Mesodermal cell (in vitro differentiated cells): ENCODE results near the gene PRDM5.

Experiments
- H3K27ac ChIP-seq: 2 replicates; pipeline ENCODE4 v1.7.0; 2013; ENCODE audit warnings: mild to moderate bottlenecking, low read depth, low read length, moderate library complexity; ENCODE audit not compliant: severe bottlenecking
- H3K36me3 ChIP-seq: 2 replicates; pipeline ENCODE4 v1.7.1; 2013; ENCODE audit warnings: mild to moderate bottlenecking, low read length, moderate library complexity; ENCODE audit not compliant: control insufficient read depth, insufficient read depth
- H3K4me1 ChIP-seq: one replicate; pipeline ENCODE4 v1.7.1; 2013; ENCODE audit warnings: mild to moderate bottlenecking, low read length; ENCODE audit not compliant: insufficient read depth, control insufficient read depth, poor library complexity, severe bottlenecking
- H3K4me3 ChIP-seq: 2 replicates; pipeline ENCODE4 v1.7.0; 2013; ENCODE audit warnings: low read length, control low read depth, mild to moderate bottlenecking; ENCODE audit not compliant: insufficient read depth, poor library complexity, severe bottlenecking; ENCODE audit errors: extremely low read depth
- H3K9me3 ChIP-seq: 2 replicates; pipeline ENCODE4 v1.7.1; 2013; ENCODE audit warnings: mild to moderate bottlenecking, low read length, moderate library complexity; ENCODE audit not compliant: control insufficient read depth
- WGBS, 2 experiments: methylation state at CpG; one replicate each; pipeline ENCODE4 v1.1.5; 2013; ENCODE audit warnings: missing lambda C conversion rate in 2 of 2; ENCODE audit not compliant: insufficient coverage in 2 of 2; 5-methylcytosine and 5-hydroxymethylcytosine counted together

PRDM5 gene

GRCh38 chr4:120839974-120840751, 82.4 kb downstream of the PRDM5 start:
- Histone ChIP-seq H3K36me3 (no peaks in the 10 kb centered on the region), H3K4me1 (no peaks in the 10 kb centered on the region), H3K9me3 (no peaks in the 10 kb centered on the region), H3K27ac (no peak overlapping the region), H3K4me3 (no peak overlapping the region)
- WGBS, 2 experiments: 95 to 96% methylated on average over 13 to 15 of the region's 18 CpGs

- 87 to 100% methylated on average over 3 to 8 of the region's 8 CpGs for WGBS, 2 experiments
- H3K4me3 ChIP-seq: no peak overlapping the region
- no peaks in the 10 kb centered on the region for H3K9me3 ChIP-seq
- H3K36me3 ChIP-seq: no peaks in the 10 kb centered on the region
- H3K4me1 ChIP-seq: no peaks in the 10 kb centered on the region
- H3K27ac ChIP-seq: no peak overlapping the region
Measured at GRCh38 chr4:120839334-120839973, 83.1 kb downstream of the PRDM5 start.

GRCh38 chr4:120838784-120839183, 83.7 kb downstream of the PRDM5 start:
- Histone ChIP-seq H3K4me1 (no peaks in the 10 kb centered on the region), H3K36me3 (no peaks in the 10 kb centered on the region), H3K4me3 (no peak overlapping the region), H3K9me3 (peaks cover 7% of the 10 kb centered on the region), H3K27ac (no peak overlapping the region)
- WGBS, 2 experiments: 96 to 97% methylated on average over 5 of the region's 5 CpGs

GRCh38 chr4:120837656-120838055, 84.9 kb downstream of the PRDM5 start:
- peaks cover 9% of the 10 kb centered on the region for H3K9me3 ChIP-seq
- H3K27ac ChIP-seq: no peak overlapping the region
- no CpG with 5 or more reads among the region's 1 CpG for WGBS, 2 experiments
- H3K36me3 ChIP-seq: no peaks in the 10 kb centered on the region
- H3K4me3 ChIP-seq: no peak overlapping the region
- no peaks in the 10 kb centered on the region for H3K4me1 ChIP-seq

GRCh38 chr4:120835342-120835741, 87.2 kb downstream of the PRDM5 start:
- no peak overlapping the region for H3K27ac ChIP-seq
- peaks cover 9% of the 10 kb centered on the region for H3K9me3 ChIP-seq
- no peaks in the 10 kb centered on the region for H3K36me3 ChIP-seq
- H3K4me3 ChIP-seq: no peak overlapping the region
- H3K4me1 ChIP-seq: no peaks in the 10 kb centered on the region
- WGBS, 2 experiments: 100% methylated on average over 1 of the region's 1 CpG

GRCh38 chr4:120830204-120830603, 92.3 kb downstream of the PRDM5 start:
- Histone ChIP-seq H3K27ac (no peak overlapping the region), H3K4me3 (no peak overlapping the region), H3K4me1 (peaks cover 5% of the 10 kb centered on the region), H3K9me3 (peaks cover 9% of the 10 kb centered on the region), H3K36me3 (no peaks in the 10 kb centered on the region)
- WGBS, 2 experiments: 95 to 100% methylated on average over 3 to 5 of the region's 7 CpGs

- H3K27ac ChIP-seq: no peak overlapping the region
Measured at GRCh38 chr4:120829113-120829831, 93.3 kb downstream of the PRDM5 start.

GRCh38 chr4:120826853-120827252, 95.7 kb downstream of the PRDM5 start:
- no peak overlapping the region for H3K27ac ChIP-seq
- WGBS, 2 experiments: 60 to 86% methylated on average over 1 of the region's 6 CpGs

More at GRCh38 chr4:120829113-120829831, 93.3 kb downstream of the PRDM5 start:
- H3K4me3 ChIP-seq: no peak overlapping the region
- H3K36me3 ChIP-seq: no peaks in the 10 kb centered on the region
- 70 to 77% methylated on average over 3 of the region's 4 CpGs for WGBS, 2 experiments
- peaks cover 5% of the 10 kb centered on the region for H3K4me1 ChIP-seq
- H3K9me3 ChIP-seq: peaks cover 7% of the 10 kb centered on the region

GRCh38 chr4:120826449-120826848, 96.1 kb downstream of the PRDM5 start:
- no peak overlapping the region for H3K27ac ChIP-seq

More at GRCh38 chr4:120826853-120827252, 95.7 kb downstream of the PRDM5 start:
- Histone ChIP-seq H3K4me3 (no peak overlapping the region), H3K36me3 (no peaks in the 10 kb centered on the region), H3K9me3 (no peaks in the 10 kb centered on the region), H3K4me1 (peaks cover 5% of the 10 kb centered on the region)

GRCh38 chr4:120824946-120825345, 97.6 kb downstream of the PRDM5 start:
- Histone ChIP-seq H3K4me3 (no peak overlapping the region), H3K27ac (no peak overlapping the region), H3K9me3 (no peaks in the 10 kb centered on the region), H3K36me3 (no peaks in the 10 kb centered on the region), H3K4me1 (peaks cover 5% of the 10 kb centered on the region)

More at GRCh38 chr4:120826449-120826848, 96.1 kb downstream of the PRDM5 start:
- Histone ChIP-seq H3K36me3 (no peaks in the 10 kb centered on the region), H3K4me3 (no peak overlapping the region), H3K4me1 (peaks cover 5% of the 10 kb centered on the region), H3K9me3 (no peaks in the 10 kb centered on the region)
- WGBS, 2 experiments: 88 to 89% methylated on average over 1 of the region's 1 CpG
